ENCODE measurements around the gene UGT1A4.

Gene UGT1A4

GRCh38 chr2:233760043-233760442, 41.5 kb downstream of the UGT1A4 start, which contains the start of gene UGT1A1:
UGT1A1 (plus strand) TSS chr2:233760270; CDS start chr2:233760288, 18 bp downstream.
- DNase-seq (ENCODE audit: low spot score in 2 of 2) (no peak), ATAC-seq (replicated peaks; ENCODE audit: extremely low read depth, poor library complexity, severe bottlenecking) (no peak)
- Mint-ChIP-seq H3K4me1 (no peaks in the 10 kb centered on the region), H3K36me3 (ENCODE audit: insufficient read depth) (peaks cover 1% of the 10 kb centered on the region), H3K9me3 (no peaks in the 10 kb centered on the region), H3K27me3 (peaks cover 38% of the 10 kb centered on the region), H3K27ac (ENCODE audit: low read depth) (no peak within 1 kb of the TSS), H3K4me3 (no peak within 1 kb of the TSS)

- Mint-ChIP-seq H3K9me3 (no peaks in the 10 kb centered on the region), H3K27ac (ENCODE audit: low read depth) (no peak overlapping the region), H3K36me3 (ENCODE audit: insufficient read depth) (peaks cover 1% of the 10 kb centered on the region), H3K4me3 (no peak overlapping the region), H3K4me1 (no peaks in the 10 kb centered on the region), H3K27me3 (peaks cover 44% of the 10 kb centered on the region)
- DNase-seq (ENCODE audit: low spot score in 2 of 2) (no peak), ATAC-seq (replicated peaks; ENCODE audit: extremely low read depth, poor library complexity, severe bottlenecking) (no peak)
Observed at GRCh38 chr2:233761040-233761769, 42.7 kb downstream of the UGT1A4 start.

GRCh38 chr2:233764264-233764663, 45.7 kb downstream of the UGT1A4 start:
- ATAC-seq (replicated peaks; ENCODE audit: extremely low read depth, poor library complexity, severe bottlenecking) (no peak), DNase-seq (ENCODE audit: low spot score in 2 of 2) (no peak)
- Mint-ChIP-seq H3K36me3 (ENCODE audit: insufficient read depth) (no peaks in the 10 kb centered on the region), H3K9me3 (no peaks in the 10 kb centered on the region), H3K27ac (ENCODE audit: low read depth) (no peak overlapping the region), H3K4me3 (no peak overlapping the region), H3K27me3 (peaks cover 52% of the 10 kb centered on the region), H3K4me1 (no peaks in the 10 kb centered on the region)

GRCh38 chr2:233764761-233765160, 46.2 kb downstream of the UGT1A4 start:
- Mint-ChIP-seq H3K4me3 (no peak overlapping the region), H3K9me3 (no peaks in the 10 kb centered on the region), H3K27me3 (peaks cover 57% of the 10 kb centered on the region), H3K4me1 (no peaks in the 10 kb centered on the region), H3K27ac (ENCODE audit: low read depth) (no peak overlapping the region), H3K36me3 (ENCODE audit: insufficient read depth) (no peaks in the 10 kb centered on the region)
- no peak for ATAC-seq (replicated peaks; ENCODE audit: extremely low read depth, poor library complexity, severe bottlenecking)
- no peak for DNase-seq (ENCODE audit: low spot score in 2 of 2)

- no peaks in the 10 kb centered on the region for H3K36me3 Mint-ChIP-seq (ENCODE audit: insufficient read depth)
- ATAC-seq (replicated peaks; ENCODE audit: extremely low read depth, poor library complexity, severe bottlenecking) (no peak), DNase-seq (ENCODE audit: low spot score in 2 of 2) (no peak)
- H3K4me1 Mint-ChIP-seq: no peaks in the 10 kb centered on the region
- H3K9me3 Mint-ChIP-seq: no peaks in the 10 kb centered on the region
- H3K27ac Mint-ChIP-seq (ENCODE audit: low read depth): no peak overlapping the region
- H3K27me3 Mint-ChIP-seq: peaks cover 73% of the 10 kb centered on the region
- no peak overlapping the region for H3K4me3 Mint-ChIP-seq
Observed at GRCh38 chr2:233766416-233766815, 47.9 kb downstream of the UGT1A4 start.

- no peaks in the 10 kb centered on the region for H3K36me3 Mint-ChIP-seq (ENCODE audit: insufficient read depth)
- H3K4me1 Mint-ChIP-seq: no peaks in the 10 kb centered on the region
- H3K9me3 Mint-ChIP-seq: no peaks in the 10 kb centered on the region
- no peak for ATAC-seq (replicated peaks; ENCODE audit: extremely low read depth, poor library complexity, severe bottlenecking)
- H3K4me3 Mint-ChIP-seq: no peak overlapping the region
- DNase-seq (ENCODE audit: low spot score in 2 of 2): no peak
- H3K27me3 Mint-ChIP-seq: peaks cover 73% of the 10 kb centered on the region
- H3K27ac Mint-ChIP-seq (ENCODE audit: low read depth): no peak overlapping the region
Observed at GRCh38 chr2:233768076-233768475, 49.5 kb downstream of the UGT1A4 start.

GRCh38 chr2:233769260-233769659, 50.7 kb downstream of the UGT1A4 start:
- no peak for ATAC-seq (replicated peaks; ENCODE audit: extremely low read depth, poor library complexity, severe bottlenecking)
- H3K27ac Mint-ChIP-seq (ENCODE audit: low read depth): no peak overlapping the region

GRCh38 chr2:233772153-233772552, 53.6 kb downstream of the UGT1A4 start:
- Mint-ChIP-seq H3K4me1 (no peaks in the 10 kb centered on the region), H3K4me3 (no peak overlapping the region), H3K36me3 (ENCODE audit: insufficient read depth) (no peaks in the 10 kb centered on the region), H3K27ac (ENCODE audit: low read depth) (no peak overlapping the region), H3K27me3 (peaks cover 71% of the 10 kb centered on the region), H3K9me3 (peaks cover 4% of the 10 kb centered on the region)
- DNase-seq (ENCODE audit: low spot score in 2 of 2) (no peak), ATAC-seq (replicated peaks; ENCODE audit: extremely low read depth, poor library complexity, severe bottlenecking) (no peak)

More at GRCh38 chr2:233769260-233769659, 50.7 kb downstream of the UGT1A4 start:
- DNase-seq (ENCODE audit: low spot score in 2 of 2): no peak
- Mint-ChIP-seq H3K36me3 (ENCODE audit: insufficient read depth) (no peaks in the 10 kb centered on the region), H3K4me1 (no peaks in the 10 kb centered on the region), H3K27me3 (peaks cover 65% of the 10 kb centered on the region), H3K9me3 (no peaks in the 10 kb centered on the region), H3K4me3 (no peak overlapping the region)

GRCh38 chr2:233772583-233772982, 54.0 kb downstream of the UGT1A4 start:
- H3K4me1 Mint-ChIP-seq: no peaks in the 10 kb centered on the region
- H3K36me3 Mint-ChIP-seq (ENCODE audit: insufficient read depth): no peaks in the 10 kb centered on the region
- no peak overlapping the region for H3K27ac Mint-ChIP-seq (ENCODE audit: low read depth)
- peaks cover 71% of the 10 kb centered on the region for H3K27me3 Mint-ChIP-seq
- no peak for ATAC-seq (replicated peaks; ENCODE audit: extremely low read depth, poor library complexity, severe bottlenecking)
- no peak for DNase-seq (ENCODE audit: low spot score in 2 of 2)
- H3K9me3 Mint-ChIP-seq: peaks cover 4% of the 10 kb centered on the region
- H3K4me3 Mint-ChIP-seq: no peak overlapping the region

- H3K27ac Mint-ChIP-seq (ENCODE audit: low read depth): no peak overlapping the region
- DNase-seq (ENCODE audit: low spot score in 2 of 2) (no peak), ATAC-seq (replicated peaks; ENCODE audit: extremely low read depth, poor library complexity, severe bottlenecking) (no peak)
- no peak overlapping the region for H3K4me3 Mint-ChIP-seq
- peaks cover 77% of the 10 kb centered on the region for H3K27me3 Mint-ChIP-seq
- peaks cover 4% of the 10 kb centered on the region for H3K9me3 Mint-ChIP-seq
- H3K36me3 Mint-ChIP-seq (ENCODE audit: insufficient read depth): no peaks in the 10 kb centered on the region
- no peaks in the 10 kb centered on the region for H3K4me1 Mint-ChIP-seq
Observed at GRCh38 chr2:233773854-233774253, 55.3 kb downstream of the UGT1A4 start.

- Mint-ChIP-seq H3K27me3 (peaks cover 77% of the 10 kb centered on the region), H3K4me1 (no peaks in the 10 kb centered on the region), H3K36me3 (ENCODE audit: insufficient read depth) (no peaks in the 10 kb centered on the region), H3K9me3 (peaks cover 4% of the 10 kb centered on the region), H3K27ac (ENCODE audit: low read depth) (no peak overlapping the region), H3K4me3 (no peak overlapping the region)
- no peak for DNase-seq (ENCODE audit: low spot score in 2 of 2)
- no peak for ATAC-seq (replicated peaks; ENCODE audit: extremely low read depth, poor library complexity, severe bottlenecking)
Observed at GRCh38 chr2:233775414-233775813, 56.9 kb downstream of the UGT1A4 start.

- H3K27me3 Mint-ChIP-seq: peaks cover 88% of the 10 kb centered on the region
- no peak for DNase-seq (ENCODE audit: low spot score in 2 of 2)
- no peak within 1 kb of the TSS for H3K4me3 Mint-ChIP-seq
- H3K27ac Mint-ChIP-seq (ENCODE audit: low read depth): no peak within 1 kb of the TSS
- H3K36me3 Mint-ChIP-seq (ENCODE audit: insufficient read depth): no peaks in the 10 kb centered on the region
- no peaks in the 10 kb centered on the region for H3K4me1 Mint-ChIP-seq
- H3K9me3 Mint-ChIP-seq: peaks cover 4% of the 10 kb centered on the region
- ATAC-seq (replicated peaks; ENCODE audit: extremely low read depth, poor library complexity, severe bottlenecking): no peak
Observed at GRCh38 chr2:233778030-233778429, 59.5 kb downstream of the UGT1A4 start, which contains the start of gene MROH2A. MROH2A (plus strand) TSS chr2:233778330; CDS start chr2:233779359, 1,029 bp downstream.

GRCh38 chr2:233779722-233780121, 61.2 kb downstream of the UGT1A4 start:
- H3K36me3 Mint-ChIP-seq (ENCODE audit: insufficient read depth): no peaks in the 10 kb centered on the region
- no peaks in the 10 kb centered on the region for H3K4me1 Mint-ChIP-seq
- H3K4me3 Mint-ChIP-seq: no peak overlapping the region
- H3K27me3 Mint-ChIP-seq: peaks cover 93% of the 10 kb centered on the region
- ATAC-seq (replicated peaks; ENCODE audit: extremely low read depth, poor library complexity, severe bottlenecking) (no peak), DNase-seq (ENCODE audit: low spot score in 2 of 2) (no peak)
- peaks cover 4% of the 10 kb centered on the region for H3K9me3 Mint-ChIP-seq
- no peak overlapping the region for H3K27ac Mint-ChIP-seq (ENCODE audit: low read depth)

Data from central memory CD8-positive, alpha-beta T cell (primary cell).